GM18520 (cell line): ENCODE results near the gene XKR7.

Experiments
- ATAC-seq: cut with Tn5 transposase; IDR thresholded peaks from one replicate; pipeline ENCODE4 v1.9.1; 2021; ENCODE audit not compliant: unreplicated experiment

Gene XKR7

DNA sequence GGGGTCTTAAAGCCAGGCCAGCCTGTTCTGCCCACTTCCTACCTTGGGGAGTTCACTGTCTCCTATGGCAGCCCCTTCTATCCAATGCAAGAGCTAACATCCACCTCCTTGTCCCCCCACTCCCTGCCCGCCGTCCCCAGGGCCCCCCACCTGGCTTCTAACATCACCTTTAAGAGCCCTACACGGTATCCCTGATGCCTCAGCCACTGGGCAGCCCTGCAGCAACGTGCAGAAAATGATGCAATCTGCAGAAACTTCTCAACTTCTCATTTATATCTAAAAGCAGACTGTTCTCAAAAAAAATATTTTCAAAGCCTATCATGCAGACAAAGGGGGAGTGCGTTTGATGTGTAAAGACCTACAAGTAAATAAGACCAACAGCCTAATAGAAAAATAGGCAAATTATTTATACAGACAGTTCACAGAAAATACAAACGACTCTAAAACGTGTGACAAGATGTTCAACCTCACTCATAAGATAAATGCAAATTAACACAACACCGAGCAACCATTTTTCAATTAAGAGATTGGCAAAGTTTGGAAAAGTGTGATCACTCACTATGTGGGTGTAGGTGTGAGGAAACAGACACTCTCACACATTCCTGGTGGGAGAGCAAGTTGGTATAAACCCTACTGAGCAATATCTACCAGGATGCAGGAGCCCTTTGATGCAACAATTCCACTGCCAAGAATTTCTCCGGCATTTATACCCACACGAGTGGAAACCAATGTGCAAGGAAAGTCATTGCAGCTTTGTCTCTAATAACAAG is 69.0 kb downstream of the XKR7 start:
- no peak for ATAC-seq

DNA sequence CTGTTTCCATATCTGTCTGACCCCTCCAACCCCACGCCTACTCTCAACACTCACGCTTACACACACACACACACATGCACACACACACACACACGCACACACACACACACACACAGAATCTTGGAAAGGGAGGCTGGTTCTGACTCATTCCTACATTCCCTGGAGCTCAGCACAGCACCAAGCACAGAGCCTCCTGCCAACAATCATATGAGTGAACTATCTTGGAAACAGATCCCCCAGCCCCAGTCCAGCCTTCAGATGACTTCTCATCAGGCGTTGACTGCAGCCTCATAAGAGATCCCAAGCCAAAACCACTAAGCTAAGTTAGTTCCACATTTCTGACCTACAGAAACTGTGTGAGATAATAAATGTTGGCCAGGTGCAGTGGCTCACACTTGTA is 70.0 kb downstream of the XKR7 start:
- no peak for ATAC-seq

DNA sequence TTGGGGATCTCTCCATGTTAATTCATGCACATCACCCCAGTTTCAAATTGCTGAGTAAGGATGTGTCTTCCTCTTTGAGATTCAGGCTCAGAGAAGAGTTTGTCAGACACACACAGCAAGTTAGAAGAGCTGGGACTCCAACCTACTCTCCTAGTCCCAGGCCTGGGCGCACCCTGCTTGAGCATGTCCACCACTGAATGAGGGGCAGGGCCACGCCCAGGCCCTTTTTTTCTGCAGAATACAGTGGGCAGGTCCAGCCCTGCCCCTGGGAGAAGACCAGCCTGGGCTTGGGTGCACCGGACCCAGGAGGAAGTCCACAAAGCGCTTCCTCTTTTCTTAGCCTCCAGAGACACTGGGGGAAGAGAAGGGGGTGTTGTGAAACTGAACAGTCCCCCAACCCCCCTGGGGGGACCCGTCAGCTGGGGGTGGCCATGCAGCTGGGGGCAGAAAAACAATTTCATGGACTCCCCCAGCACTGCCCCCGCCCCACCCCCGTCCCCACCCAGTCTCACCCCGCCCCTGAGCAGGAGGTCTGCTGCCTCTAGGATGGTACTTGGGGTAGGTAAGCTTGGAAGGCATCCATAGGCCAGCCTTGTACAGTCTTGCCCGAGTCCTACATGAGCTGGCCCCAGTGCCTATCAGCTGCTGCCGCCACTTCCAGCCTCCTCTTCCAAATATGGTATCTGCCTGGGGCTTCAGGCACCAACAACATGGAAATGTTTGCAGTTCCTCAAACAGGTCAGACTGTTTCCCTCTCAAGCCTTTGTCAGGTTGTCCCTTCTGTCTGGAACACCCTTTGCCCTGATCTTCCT is 72.4 kb downstream of the XKR7 start:
- no peak for ATAC-seq

DNA sequence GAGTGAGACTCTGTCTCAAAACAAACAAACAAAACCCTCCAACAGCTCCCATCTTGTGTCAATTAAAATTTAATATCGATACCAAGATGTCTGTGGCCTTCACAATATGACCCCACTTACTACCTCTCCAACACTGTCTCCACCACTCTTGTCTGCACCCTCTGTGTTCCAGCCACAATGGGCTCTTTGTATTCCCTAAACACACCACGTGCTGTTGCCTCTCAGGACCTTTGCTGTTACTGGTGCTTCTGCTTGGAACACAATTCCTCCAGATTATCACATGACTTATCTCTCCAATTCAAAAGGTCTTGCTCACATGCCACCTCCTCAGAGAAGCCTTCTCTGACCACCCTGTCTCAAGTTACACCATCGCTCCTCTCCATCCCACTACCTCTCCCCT is 78.0 kb downstream of the XKR7 start:
- no peak for ATAC-seq

GRCh38 chr20:32050324-32050841 is 82.4 kb downstream of the XKR7 start:
- no peak for ATAC-seq

- no peak for ATAC-seq
Observed at GRCh38 chr20:32050851-32051556, 83.1 kb downstream of the XKR7 start.

GRCh38 chr20:32051720-32052089 is 83.8 kb downstream of the XKR7 start:
- ATAC-seq, result no peak

- no peak for ATAC-seq
Observed at GRCh38 chr20:32052090-32052777, 84.3 kb downstream of the XKR7 start, which contains the start of gene HCK. Gene HCK, plus strand, starts transcription at chr20:32052242.

GRCh38 chr20:32052778-32053362 is 84.9 kb downstream of the XKR7 start:
- no peak for ATAC-seq
